ENCODE data around the gene KCNG2. TPM values are rescaled to one million over a fixed set of nuclear protein-coding genes. Genes with fewer than 3 reads are reported as not detected.

The KCNG2 gene
- total RNA-seq, 2 donors from 2014 or later = not detected

DNA sequence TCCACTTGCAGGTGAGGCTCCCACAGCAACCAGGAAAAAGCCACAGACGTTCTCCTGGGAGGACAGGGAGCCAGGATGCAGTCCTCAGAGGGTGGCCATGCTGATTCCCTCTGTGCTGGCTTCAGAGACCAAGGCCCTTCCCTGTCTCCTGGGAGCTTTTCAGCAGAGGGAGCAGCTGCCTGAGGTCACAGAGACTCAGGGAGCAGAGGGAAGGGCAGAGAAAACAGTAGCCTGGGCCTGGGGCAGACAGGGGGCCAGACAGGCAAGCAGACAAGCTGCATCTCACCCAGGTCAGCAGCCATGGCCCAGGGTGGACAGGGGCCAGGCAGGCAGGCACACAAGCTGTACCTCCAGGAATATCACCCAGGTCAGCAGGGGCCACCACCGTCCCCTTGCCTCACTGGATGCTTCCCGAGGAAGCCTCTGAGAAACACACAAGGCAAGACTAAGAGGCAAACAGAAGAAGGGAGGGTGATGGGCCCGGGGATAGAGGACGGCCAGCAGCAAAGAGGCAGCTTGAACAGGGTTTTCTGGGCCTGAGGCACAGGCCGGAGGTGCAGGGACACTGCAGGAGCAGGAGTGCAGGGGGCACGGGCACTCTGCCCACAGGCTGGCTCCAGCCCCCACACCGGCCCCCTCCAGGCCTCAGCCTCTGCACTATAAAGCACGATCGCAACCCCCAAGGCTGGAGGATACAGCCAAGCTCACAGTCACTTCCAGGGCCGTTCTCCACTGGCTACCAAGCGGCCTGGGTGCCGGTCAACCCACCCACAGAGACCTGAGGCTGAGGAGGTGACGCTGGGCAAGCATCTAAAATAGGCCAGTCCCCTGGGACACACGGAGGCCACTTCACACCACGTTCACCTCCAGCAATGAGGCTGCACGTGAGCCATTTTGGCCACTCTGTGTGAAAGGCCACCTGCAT, 147.6 kb downstream of the KCNG2 start:
- ATAC-seq (no peak), DNase-seq (peak in 1 of 4 donors; percentile 11)
- intact Hi-C loops (cut with DNase I) = loop anchor here (10.0 kb wide), 1 partner anchor 79 kb away; no protein-coding TSS in a partner anchor
- no peaks in the 10 kb centered on the region for H3K9me3 ChIP-seq
- no peak for TF ChIP-seq POLR2A (IDR thresholded peaks at IDR 0.05)
- TF ChIP-seq, protein P1, sequence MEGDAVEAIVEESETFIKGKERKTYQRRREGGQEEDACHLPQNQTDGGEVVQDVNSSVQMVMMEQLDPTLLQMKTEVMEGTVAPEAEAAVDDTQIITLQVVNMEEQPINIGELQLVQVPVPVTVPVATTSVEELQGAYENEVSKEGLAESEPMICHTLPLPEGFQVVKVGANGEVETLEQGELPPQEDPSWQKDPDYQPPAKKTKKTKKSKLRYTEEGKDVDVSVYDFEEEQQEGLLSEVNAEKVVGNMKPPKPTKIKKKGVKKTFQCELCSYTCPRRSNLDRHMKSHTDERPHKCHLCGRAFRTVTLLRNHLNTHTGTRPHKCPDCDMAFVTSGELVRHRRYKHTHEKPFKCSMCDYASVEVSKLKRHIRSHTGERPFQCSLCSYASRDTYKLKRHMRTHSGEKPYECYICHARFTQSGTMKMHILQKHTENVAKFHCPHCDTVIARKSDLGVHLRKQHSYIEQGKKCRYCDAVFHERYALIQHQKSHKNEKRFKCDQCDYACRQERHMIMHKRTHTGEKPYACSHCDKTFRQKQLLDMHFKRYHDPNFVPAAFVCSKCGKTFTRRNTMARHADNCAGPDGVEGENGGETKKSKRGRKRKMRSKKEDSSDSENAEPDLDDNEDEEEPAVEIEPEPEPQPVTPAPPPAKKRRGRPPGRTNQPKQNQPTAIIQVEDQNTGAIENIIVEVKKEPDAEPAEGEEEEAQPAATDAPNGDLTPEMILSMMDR (IDR thresholded peaks at IDR 0.05) = no peak
- peaks cover 6% of the 10 kb centered on the region in 2 donors for H3K36me3 ChIP-seq (replicated peaks in 1 of 2; ENCODE audit: insufficient read depth in 1 of 2, low read depth in 2 of 2)
- H3K4me3 ChIP-seq = no peak overlapping the region
- H3K27ac ChIP-seq = peak overlapping the region in 3 of 4 donors; percentile 44 to 57 (median 54)
- H3K27me3 ChIP-seq = no peaks in the 10 kb centered on the region
- WGBS, 2 donors = 62 to 71% methylated on average over 15 to 17 of the region's 17 CpGs
- peaks cover 77% of the 10 kb centered on the region for H3K4me1 ChIP-seq

DNA sequence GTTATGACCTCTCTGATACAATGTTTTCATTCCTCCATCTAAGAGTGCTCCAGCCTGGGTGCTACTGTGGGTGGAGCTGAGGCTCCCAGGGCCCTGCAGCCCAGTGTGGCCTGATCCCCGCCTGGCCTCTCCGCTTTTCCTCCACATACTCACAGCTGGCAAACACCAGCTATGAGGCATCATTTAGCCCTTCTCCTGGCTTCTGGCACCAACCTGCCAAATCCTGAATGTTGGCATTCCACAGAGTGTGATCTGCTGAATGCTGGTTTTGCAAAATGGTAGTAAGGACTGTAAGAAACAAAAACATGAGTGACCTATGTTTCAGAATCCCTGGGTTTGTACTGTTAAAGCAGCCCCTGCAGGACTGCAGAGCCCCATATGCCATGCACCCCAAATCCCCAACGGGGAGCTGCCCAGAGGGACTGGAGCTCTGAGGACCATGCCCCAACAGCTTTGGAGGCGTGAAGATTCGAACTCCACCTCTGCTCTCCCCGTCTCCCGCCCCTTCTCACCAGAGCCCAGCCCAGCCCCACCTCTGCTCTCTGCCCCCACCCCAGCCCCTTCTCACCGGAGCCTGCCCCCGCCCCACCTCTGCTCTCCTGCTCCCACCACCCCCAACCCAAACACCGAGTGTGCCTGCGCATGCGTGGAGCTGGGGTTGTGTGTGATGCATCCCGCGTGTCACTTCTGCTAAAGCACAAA, 149.5 kb downstream of the KCNG2 start:
- Histone ChIP-seq H3K36me3 (replicated peaks in 1 of 2; ENCODE audit: insufficient read depth in 1 of 2, low read depth in 2 of 2) (peaks cover 6% of the 10 kb centered on the region in 2 donors), H3K4me3 (no peak overlapping the region), H3K4me1 (peaks cover 72% of the 10 kb centered on the region), H3K9me3 (no peaks in the 10 kb centered on the region), H3K27me3 (no peaks in the 10 kb centered on the region), H3K27ac (no peak overlapping the region)
- DNase-seq (peak in 1 of 4 donors; percentile 7), ATAC-seq (no peak)
- TF ChIP-seq POLR2A (IDR thresholded peaks at IDR 0.05) = no peak
- TF ChIP-seq, protein P1 (IDR thresholded peaks at IDR 0.05) = no peak
- intact Hi-C loops (cut with DNase I) = loop anchor here (10.0 kb wide), 1 partner anchor 78 kb away; no protein-coding TSS in a partner anchor
- 88 to 89% methylated on average over 12 to 14 of the region's 14 CpGs for WGBS, 2 donors

GRCh38 chr18:79947881-79948610, 150.3 kb downstream of the KCNG2 start:
- Histone ChIP-seq H3K36me3 (replicated peaks in 1 of 2; ENCODE audit: insufficient read depth in 1 of 2, low read depth in 2 of 2) (no peaks in the 10 kb centered on the region), H3K9me3 (no peaks in the 10 kb centered on the region), H3K4me1 (peaks cover 69% of the 10 kb centered on the region), H3K4me3 (no peak overlapping the region), H3K27ac (no peak overlapping the region), H3K27me3 (no peaks in the 10 kb centered on the region)
- intact Hi-C loops (cut with DNase I) = loop anchor here (10.0 kb wide), 1 partner anchor 77 kb away; no protein-coding TSS in a partner anchor
- TF ChIP-seq, protein P1 (IDR thresholded peaks at IDR 0.05) = no peak
- no peak for TF ChIP-seq POLR2A (IDR thresholded peaks at IDR 0.05)
- ATAC-seq (no peak), DNase-seq (peak in 1 of 4 donors; percentile 15)
- 84 to 87% methylated on average over 11 to 15 of the region's 15 CpGs for WGBS, 2 donors

DNA sequence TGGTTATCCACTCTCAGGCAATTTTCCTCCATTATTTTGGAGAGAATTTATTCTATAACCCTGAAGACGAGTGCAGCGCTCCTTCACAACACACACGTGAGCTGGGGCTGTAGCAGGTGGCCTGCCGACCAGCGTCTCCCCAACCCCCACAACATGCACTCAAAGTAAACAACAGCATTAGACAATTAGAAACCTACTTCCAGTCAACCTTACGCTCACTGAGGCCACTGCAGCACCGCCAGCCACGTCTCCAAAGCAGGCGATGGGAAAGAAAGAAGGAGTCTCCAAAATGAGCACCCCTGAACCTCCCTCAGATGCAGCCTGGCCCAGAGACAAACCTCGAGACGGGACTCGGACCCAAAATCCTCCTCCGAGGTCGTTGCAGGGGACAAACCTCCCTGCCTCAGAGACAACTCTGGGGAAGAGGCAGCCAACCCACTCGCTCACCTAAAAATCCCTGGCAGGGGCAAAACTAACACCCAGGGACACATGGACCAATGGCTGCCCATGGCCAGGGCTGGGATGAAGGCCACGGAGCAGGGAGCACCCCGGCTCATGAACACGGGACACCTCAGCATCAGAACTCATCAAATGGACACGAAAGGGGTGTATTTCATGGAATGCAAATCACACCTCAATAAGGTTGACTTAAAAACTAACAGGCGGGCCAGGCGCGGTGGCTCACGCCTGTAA, 151.1 kb downstream of the KCNG2 start:
- peak in 1 of 4 donors; percentile 10 for DNase-seq
- no peak for TF ChIP-seq POLR2A (IDR thresholded peaks at IDR 0.05)
- TF ChIP-seq, protein P1 (IDR thresholded peaks at IDR 0.05) = no peak
- 86 to 87% methylated on average over 20 to 23 of the region's 23 CpGs for WGBS, 2 donors
- H3K9me3 ChIP-seq = no peaks in the 10 kb centered on the region
- H3K36me3 ChIP-seq (replicated peaks in 1 of 2; ENCODE audit: insufficient read depth in 1 of 2, low read depth in 2 of 2) = no peaks in the 10 kb centered on the region
- intact Hi-C loops (cut with DNase I) = loop anchor here (10.0 kb wide), 1 partner anchor 76 kb away; no protein-coding TSS in a partner anchor
- H3K27ac ChIP-seq = peak overlapping the region in 1 of 4 donors; percentile 83
- no peaks in the 10 kb centered on the region for H3K27me3 ChIP-seq
- peaks cover 62% of the 10 kb centered on the region for H3K4me1 ChIP-seq
- ATAC-seq = no peak
- no peak overlapping the region for H3K4me3 ChIP-seq

Data from body of pancreas (tissue), 4 donors.